Measurements from ENCODE around the gene ASS1.

The ASS1 gene

GRCh38 chr9:130422546-130422945 is 22.2 kb upstream of the ASS1 start:
- Histone ChIP-seq H3K79me2 (ENCODE audit: control insufficient read depth, low read length) (no peaks in the 10 kb centered on the region), H3K27ac (ENCODE audit: low read depth, low read length) (no peak overlapping the region), H4K20me1 (ENCODE audit: control insufficient read depth, insufficient read depth, low read depth, low read length) (no peaks in the 10 kb centered on the region; the same call in 1 of the 2 replicates), H3K4me3 (ENCODE audit: low read length) (no peak overlapping the region), H3K9me3 (ENCODE audit: control insufficient read depth, insufficient read depth, low read length) (no peaks in the 10 kb centered on the region), H3F3A (ENCODE audit: control insufficient read depth, insufficient read depth) (no peaks in the 10 kb centered on the region), H3K4me2 (ENCODE audit: low read length) (no peak overlapping the region), H3K4me1 (ENCODE audit: control insufficient read depth, low read length) (no peaks in the 10 kb centered on the region), H3K27me3 (ENCODE audit: control insufficient read depth, low read length) (peaks cover 14% of the 10 kb centered on the region; the same call in 1 of the 2 replicates), H3K9me2 (replicated peaks; ENCODE audit: control insufficient read depth, low read length) (no peaks in the 10 kb centered on the region), H3K36me3 (ENCODE audit: control insufficient read depth, low read length) (no peaks in the 10 kb centered on the region)
- TF ChIP-seq EZH2phosphoT487 (IDR thresholded peaks at IDR 0.05; ENCODE audit: borderline replicate concordance, low read length) (no peak), CTCF (IDR thresholded peaks at IDR 0.05; ENCODE audit: low read depth, low read length, poor library complexity, severe bottlenecking) (no peak)

GRCh38 chr9:130423272-130423671 is 21.5 kb upstream of the ASS1 start:
- H3K36me3 ChIP-seq (ENCODE audit: control insufficient read depth, low read length), result no peaks in the 10 kb centered on the region
- TF ChIP-seq EZH2phosphoT487 (IDR thresholded peaks at IDR 0.05; ENCODE audit: borderline replicate concordance, low read length) (no peak), CTCF (IDR thresholded peaks at IDR 0.05; ENCODE audit: low read depth, low read length, poor library complexity, severe bottlenecking) (no peak)
- H3K9me3 ChIP-seq (ENCODE audit: control insufficient read depth, insufficient read depth, low read length), result no peaks in the 10 kb centered on the region
- no peaks in the 10 kb centered on the region for H3K4me1 ChIP-seq (ENCODE audit: control insufficient read depth, low read length)
- no peak overlapping the region for H3K27ac ChIP-seq (ENCODE audit: low read depth, low read length)
- no peaks in the 10 kb centered on the region for H3F3A ChIP-seq (ENCODE audit: control insufficient read depth, insufficient read depth)
- H4K20me1 ChIP-seq (ENCODE audit: control insufficient read depth, insufficient read depth, low read depth, low read length), result no peaks in the 10 kb centered on the region; the same call in 1 of the 2 replicates
- H3K4me2 ChIP-seq (ENCODE audit: low read length), result no peak overlapping the region
- no peaks in the 10 kb centered on the region for H3K79me2 ChIP-seq (ENCODE audit: control insufficient read depth, low read length)
- no peak overlapping the region for H3K4me3 ChIP-seq (ENCODE audit: low read length)
- H3K9me2 ChIP-seq (replicated peaks; ENCODE audit: control insufficient read depth, low read length), result no peaks in the 10 kb centered on the region
- peaks cover 14% of the 10 kb centered on the region; the same call in 1 of the 2 replicates for H3K27me3 ChIP-seq (ENCODE audit: control insufficient read depth, low read length)

- Histone ChIP-seq H3K79me2 (ENCODE audit: control insufficient read depth, low read length) (no peaks in the 10 kb centered on the region), H3K27me3 (ENCODE audit: control insufficient read depth, low read length) (peaks cover 14% of the 10 kb centered on the region; the same call in 1 of the 2 replicates), H3K9me2 (replicated peaks; ENCODE audit: control insufficient read depth, low read length) (no peaks in the 10 kb centered on the region)
Measured at GRCh38 chr9:130424595-130425454, 19.9 kb upstream of the ASS1 start.

More at GRCh38 chr9:130424595-130425454, 19.9 kb upstream of the ASS1 start:
- no peak overlapping the region for H3K4me2 ChIP-seq (ENCODE audit: low read length)
- H3K4me3 ChIP-seq (ENCODE audit: low read length), result no peak overlapping the region
- no peaks in the 10 kb centered on the region for H3K36me3 ChIP-seq (ENCODE audit: control insufficient read depth, low read length)
- no peaks in the 10 kb centered on the region for H3K4me1 ChIP-seq (ENCODE audit: control insufficient read depth, low read length)
- no peak for TF ChIP-seq EZH2phosphoT487 (IDR thresholded peaks at IDR 0.05; ENCODE audit: borderline replicate concordance, low read length)
- no peak for TF ChIP-seq CTCF (IDR thresholded peaks at IDR 0.05; ENCODE audit: low read depth, low read length, poor library complexity, severe bottlenecking)
- H3K27ac ChIP-seq (ENCODE audit: low read depth, low read length), result no peak overlapping the region
- no peaks in the 10 kb centered on the region for H3K9me3 ChIP-seq (ENCODE audit: control insufficient read depth, insufficient read depth, low read length)
- no peaks in the 10 kb centered on the region for H3F3A ChIP-seq (ENCODE audit: control insufficient read depth, insufficient read depth)
- H4K20me1 ChIP-seq (ENCODE audit: control insufficient read depth, insufficient read depth, low read depth, low read length), result no peaks in the 10 kb centered on the region
